SU-DHL-6 (cell line): Measurements from ENCODE around the gene ANXA7.

Source experiments
- EZH2phosphoT487 ChIP-seq: fragments of 200-600 bp; sonication (generic), shearing (Covaris generic); conservative IDR thresholded peaks from 2 replicates; pipeline ENCODE4 v1.6.1; 2018; ENCODE audit warnings: mild to moderate bottlenecking, antibody characterized with exemption, low read length, moderate library complexity, mixed read lengths
- TF ChIP-seq, protein P1 (sequence below): fragments of 200-600 bp; sonication (generic); IDR thresholded peaks from one replicate; pipeline ENCODE4 v1.5.1; 2017; ENCODE audit warnings: antibody characterized with exemption, mild to moderate bottlenecking, low read length, moderate library complexity; ENCODE audit not compliant: insufficient read depth, poor library complexity, severe bottlenecking

DNA sequence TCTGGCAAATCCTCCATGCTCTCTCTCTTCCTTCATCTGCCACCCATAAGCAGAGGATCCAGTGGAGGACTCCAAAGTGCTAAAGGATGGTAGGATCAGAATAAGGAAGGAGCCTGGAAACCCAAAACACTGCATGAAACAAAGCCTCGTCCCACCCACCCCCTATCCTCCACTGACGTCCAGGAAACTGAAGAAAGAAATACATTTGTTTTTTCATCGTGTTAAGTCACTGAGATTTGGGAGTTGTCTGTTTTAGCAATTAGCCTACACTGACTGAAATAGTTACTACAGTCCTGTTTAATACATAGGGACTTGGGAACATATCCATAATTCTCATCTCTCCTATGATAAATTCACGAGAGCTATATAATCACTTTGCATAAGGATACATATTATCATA, 14.8 kb downstream of the ANXA7 start:
- TF ChIP-seq, protein P1, sequence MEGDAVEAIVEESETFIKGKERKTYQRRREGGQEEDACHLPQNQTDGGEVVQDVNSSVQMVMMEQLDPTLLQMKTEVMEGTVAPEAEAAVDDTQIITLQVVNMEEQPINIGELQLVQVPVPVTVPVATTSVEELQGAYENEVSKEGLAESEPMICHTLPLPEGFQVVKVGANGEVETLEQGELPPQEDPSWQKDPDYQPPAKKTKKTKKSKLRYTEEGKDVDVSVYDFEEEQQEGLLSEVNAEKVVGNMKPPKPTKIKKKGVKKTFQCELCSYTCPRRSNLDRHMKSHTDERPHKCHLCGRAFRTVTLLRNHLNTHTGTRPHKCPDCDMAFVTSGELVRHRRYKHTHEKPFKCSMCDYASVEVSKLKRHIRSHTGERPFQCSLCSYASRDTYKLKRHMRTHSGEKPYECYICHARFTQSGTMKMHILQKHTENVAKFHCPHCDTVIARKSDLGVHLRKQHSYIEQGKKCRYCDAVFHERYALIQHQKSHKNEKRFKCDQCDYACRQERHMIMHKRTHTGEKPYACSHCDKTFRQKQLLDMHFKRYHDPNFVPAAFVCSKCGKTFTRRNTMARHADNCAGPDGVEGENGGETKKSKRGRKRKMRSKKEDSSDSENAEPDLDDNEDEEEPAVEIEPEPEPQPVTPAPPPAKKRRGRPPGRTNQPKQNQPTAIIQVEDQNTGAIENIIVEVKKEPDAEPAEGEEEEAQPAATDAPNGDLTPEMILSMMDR: no peak
- no peak for TF ChIP-seq EZH2phosphoT487
